HG02798 (cell line): ENCODE results near the gene GDAP1L1.
A peak's percentile ranks its signal among the peaks of the same experiment; 100 is the strongest.
"Not testable (repeated sequence)": the region's sequence is repeated elsewhere in the genome, so short reads cannot be mapped to it uniquely, and the experiment has no call there.

Experiments
- ATAC-seq: cut with Tn5 transposase; IDR thresholded peaks from one replicate; pipeline ENCODE4 v1.9.1; 2021; ENCODE audit warnings: mild to moderate bottlenecking; ENCODE audit not compliant: unreplicated experiment, poor library complexity

The GDAP1L1 gene

GRCh38 chr20:44299011-44299535 lies 52.0 kb downstream of the GDAP1L1 start:
- ATAC-seq = not testable (repeated sequence)

- no peak for ATAC-seq
These were observed 54.2 kb downstream of the GDAP1L1 start for GRCh38 chr20:44301285-44301684.

- no peak for ATAC-seq
These were observed 55.0 kb downstream of the GDAP1L1 start for GRCh38 chr20:44302026-44302669.

- no peak for ATAC-seq
These were observed 55.6 kb downstream of the GDAP1L1 start for GRCh38 chr20:44302736-44303135.

- ATAC-seq = no peak
These were observed 57.3 kb downstream of the GDAP1L1 start for GRCh38 chr20:44304383-44304782.

GRCh38 chr20:44306927-44307326 lies 59.8 kb downstream of the GDAP1L1 start:
- ATAC-seq = no peak

- peak; percentile 2 for ATAC-seq
These were observed 62.9 kb downstream of the GDAP1L1 start for GRCh38 chr20:44309763-44310663.

GRCh38 chr20:44310664-44311639 lies 63.8 kb downstream of the GDAP1L1 start, which contains the start of gene FITM2:
Gene FITM2 (minus strand): TSS chr20:44311202. CDS start chr20:44311148, 54 bp downstream.
- ATAC-seq = peak; percentile 94

GRCh38 chr20:44314870-44315269 lies 67.8 kb downstream of the GDAP1L1 start:
- ATAC-seq = no peak

GRCh38 chr20:44319839-44320422 lies 72.8 kb downstream of the GDAP1L1 start:
- ATAC-seq = no peak

GRCh38 chr20:44324343-44324742 lies 77.2 kb downstream of the GDAP1L1 start:
- ATAC-seq = no peak

- ATAC-seq = no peak
These were observed 79.5 kb downstream of the GDAP1L1 start for GRCh38 chr20:44326391-44327159.

- not testable (repeated sequence) for ATAC-seq
These were observed 80.6 kb downstream of the GDAP1L1 start for GRCh38 chr20:44327748-44328147.

- no peak for ATAC-seq
These were observed 81.3 kb downstream of the GDAP1L1 start for GRCh38 chr20:44328428-44328827.
